22Rv1 (cell line): ENCODE data around the gene MARCHF3.

ENCODE experiments used
- CTCF ChIP-seq: fragments of 450-650 bp; IDR thresholded peaks from 2 replicates; pipeline ENCODE4 v1.5.1; 2017; ENCODE audit warnings: mild to moderate bottlenecking
- ZFX ChIP-seq: fragments of 450-650 bp; IDR thresholded peaks from 2 replicates; pipeline ENCODE4 v1.6.1; 2017; ENCODE audit warnings: antibody characterized with exemption, borderline replicate concordance

GRCh38 chr5:126947146-126948010 lies 83.0 kb downstream of the MARCHF3 start:
- no peak for TF ChIP-seq CTCF
- no peak for TF ChIP-seq ZFX
